ENCODE measurements around the gene FFAR1.

Gene FFAR1

DNA sequence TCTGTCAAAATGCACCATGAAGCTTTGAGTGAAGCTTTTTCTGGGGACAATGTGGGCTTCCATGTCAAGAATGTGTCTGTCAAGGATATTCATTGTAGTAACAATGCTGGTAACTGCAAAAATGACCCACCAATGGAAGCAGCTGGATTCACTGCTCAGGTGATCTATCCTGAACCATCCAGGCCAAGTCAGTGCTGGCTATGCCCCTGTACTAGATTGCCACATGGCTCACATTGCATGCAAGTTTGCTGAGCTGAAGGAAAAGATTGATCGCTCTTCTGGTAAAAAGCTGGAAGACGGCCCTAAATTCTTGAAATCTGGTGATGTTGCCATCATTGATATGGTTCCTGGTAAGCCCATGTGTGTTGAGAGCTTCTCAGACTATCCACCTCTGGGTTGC lies 35.8 kb downstream of the FFAR1 start:
- no peaks in the 10 kb centered on the region for H3K4me1 ChIP-seq (ENCODE audit: insufficient read depth, low read length)
- no peaks in the 10 kb centered on the region for H3K36me3 ChIP-seq (ENCODE audit: insufficient read depth, low read depth, low read length)
- no peak overlapping the region for H3K9ac ChIP-seq (ENCODE audit: low read depth, low read length)
- H3K4me3 ChIP-seq (ENCODE audit: low read length): no peak overlapping the region
- H3K27me3 ChIP-seq (ENCODE audit: insufficient read depth, low read length): no peaks in the 10 kb centered on the region
- H3K9me3 ChIP-seq (ENCODE audit: insufficient read depth, low read depth, low read length): peaks cover 45% of the 10 kb centered on the region
- no peak overlapping the region for H3K27ac ChIP-seq (ENCODE audit: low read length)

DNA sequence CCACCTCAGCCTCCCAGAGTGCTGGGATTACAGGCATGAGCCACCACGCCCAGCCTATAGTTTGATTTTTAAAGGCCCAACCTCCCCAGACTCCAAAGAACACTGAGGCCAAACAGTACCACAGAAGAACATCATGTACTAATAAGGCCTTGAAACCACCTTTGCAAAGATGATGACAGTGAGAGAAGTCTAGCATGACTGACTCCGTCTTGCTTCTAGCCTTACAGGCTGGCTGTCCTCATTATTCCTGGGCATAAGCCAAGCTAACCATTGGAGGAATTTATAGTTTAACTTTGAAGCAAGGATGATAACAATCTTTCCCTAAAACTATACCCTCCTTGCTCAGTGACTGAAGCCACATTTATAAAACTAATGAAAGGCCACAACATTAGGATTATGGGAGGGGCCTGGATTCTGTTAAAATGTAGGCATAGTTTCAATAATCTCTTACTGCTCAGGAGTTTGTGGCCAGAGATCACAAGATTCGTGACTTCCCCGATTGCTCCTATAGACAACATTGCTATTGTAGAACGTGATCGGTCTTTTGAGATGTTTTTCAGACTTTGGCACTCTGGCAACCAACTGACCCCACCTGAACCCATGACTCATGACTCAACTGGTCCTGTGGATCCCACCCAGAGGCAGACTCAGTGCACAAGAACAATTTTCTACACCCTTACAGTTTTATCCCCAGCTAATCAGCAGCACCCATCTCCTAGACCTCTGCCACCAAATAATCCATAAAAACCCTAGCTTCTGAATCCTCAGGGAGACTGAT lies 40.8 kb downstream of the FFAR1 start:
- Histone ChIP-seq H3K36me3 (ENCODE audit: insufficient read depth, low read depth, low read length) (no peaks in the 10 kb centered on the region), H3K27me3 (ENCODE audit: insufficient read depth, low read length) (no peaks in the 10 kb centered on the region), H3K4me1 (ENCODE audit: insufficient read depth, low read length) (no peaks in the 10 kb centered on the region), H3K9me3 (ENCODE audit: insufficient read depth, low read depth, low read length) (peaks cover 43% of the 10 kb centered on the region), H3K9ac (ENCODE audit: low read depth, low read length) (no peak overlapping the region), H3K27ac (ENCODE audit: low read length) (no peak overlapping the region), H3K4me3 (ENCODE audit: low read length) (no peak overlapping the region)

DNA sequence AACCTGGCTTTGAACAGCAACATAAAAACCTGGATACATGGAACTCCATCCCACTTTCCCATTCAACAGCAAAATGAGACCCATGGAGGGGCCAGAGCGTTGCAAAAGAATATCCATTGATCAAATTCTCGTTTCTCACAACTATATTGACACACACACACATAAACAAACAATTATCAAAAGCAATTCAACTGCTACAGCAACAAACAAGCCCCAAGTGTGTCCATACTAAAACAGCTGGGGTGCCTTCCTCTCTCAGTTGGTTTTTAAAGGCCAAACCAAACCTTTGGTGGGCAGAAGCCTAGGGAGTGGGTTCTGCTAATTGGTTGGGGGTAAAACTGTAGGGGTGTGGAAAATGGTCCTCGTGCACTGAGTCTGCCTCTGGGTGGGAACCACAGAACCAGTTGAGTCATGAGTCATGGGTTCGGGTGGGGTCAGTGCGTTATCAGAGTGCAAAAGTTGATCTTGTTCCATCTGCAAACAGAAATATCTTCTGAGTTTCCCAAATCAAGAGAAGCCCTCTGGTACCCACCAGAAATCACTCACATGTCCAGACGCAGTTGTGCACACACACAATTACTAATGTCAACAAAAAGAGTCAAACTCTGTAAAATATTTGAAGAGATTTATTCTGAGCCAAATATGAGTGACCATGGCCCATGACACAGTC lies 41.6 kb downstream of the FFAR1 start:
- no peak overlapping the region for H3K4me3 ChIP-seq (ENCODE audit: low read length)
- H3K27me3 ChIP-seq (ENCODE audit: insufficient read depth, low read length): no peaks in the 10 kb centered on the region
- no peak overlapping the region for H3K27ac ChIP-seq (ENCODE audit: low read length)
- H3K36me3 ChIP-seq (ENCODE audit: insufficient read depth, low read depth, low read length): no peaks in the 10 kb centered on the region
- H3K9ac ChIP-seq (ENCODE audit: low read depth, low read length): no peak overlapping the region
- H3K9me3 ChIP-seq (ENCODE audit: insufficient read depth, low read depth, low read length): peaks cover 36% of the 10 kb centered on the region
- H3K4me1 ChIP-seq (ENCODE audit: insufficient read depth, low read length): no peaks in the 10 kb centered on the region

DNA sequence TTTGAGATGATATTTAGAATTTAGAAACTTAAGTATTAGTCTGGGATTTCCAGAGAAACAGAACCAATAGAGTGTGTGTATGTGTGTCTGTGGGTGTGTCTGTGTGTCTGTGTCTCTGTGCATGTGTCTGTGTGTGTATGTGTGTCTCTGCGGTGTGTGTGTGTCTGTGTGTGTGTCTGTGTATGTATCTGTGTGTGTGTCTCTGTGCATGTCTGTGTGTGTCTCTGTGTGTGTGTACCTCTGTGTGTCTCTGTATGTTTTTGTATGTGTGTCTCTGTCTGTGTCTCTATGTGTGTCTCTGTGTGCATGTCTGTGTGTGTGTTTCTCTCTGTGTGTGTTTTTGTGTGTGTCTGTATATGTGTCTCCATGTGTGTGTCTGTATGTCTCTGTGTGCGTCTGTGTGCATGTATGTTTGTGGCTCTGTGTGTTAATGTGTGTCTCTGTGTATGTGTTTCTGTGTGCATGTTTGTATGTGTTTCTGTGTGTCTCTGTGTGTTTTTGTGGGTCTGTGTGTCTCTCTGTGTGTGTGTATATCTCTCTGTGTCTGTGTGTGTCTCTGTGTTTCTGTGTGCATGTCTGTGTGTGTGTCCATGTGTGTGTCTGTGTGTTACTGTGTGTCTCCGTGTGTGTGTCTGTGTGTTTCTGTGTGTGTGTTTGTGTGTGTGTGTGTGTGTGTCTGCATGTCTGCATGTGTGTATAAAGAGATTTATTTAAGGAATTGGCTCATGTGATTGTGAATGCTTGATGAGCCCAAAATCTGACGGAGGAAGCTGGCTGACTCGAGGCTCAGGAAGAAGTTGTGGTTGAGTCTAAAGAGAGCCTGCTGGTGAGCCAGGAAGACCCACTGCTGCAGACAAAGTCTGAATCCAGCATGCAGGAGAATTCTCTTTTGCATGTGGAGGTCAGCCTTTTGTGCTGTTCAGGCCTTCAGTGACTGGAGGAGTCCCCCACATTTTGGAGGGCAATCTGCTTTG lies 45.3 kb downstream of the FFAR1 start:
- H3K9me3 ChIP-seq (ENCODE audit: insufficient read depth, low read depth, low read length): peaks cover 6% of the 10 kb centered on the region; the same call in 1 of the 2 replicates
- no peak overlapping the region for H3K4me3 ChIP-seq (ENCODE audit: low read length)
- H3K27me3 ChIP-seq (ENCODE audit: insufficient read depth, low read length): no peaks in the 10 kb centered on the region
- no peaks in the 10 kb centered on the region for H3K4me1 ChIP-seq (ENCODE audit: insufficient read depth, low read length)
- H3K36me3 ChIP-seq (ENCODE audit: insufficient read depth, low read depth, low read length): no peaks in the 10 kb centered on the region
- no peak overlapping the region for H3K27ac ChIP-seq (ENCODE audit: low read length)
- no peak overlapping the region for H3K9ac ChIP-seq (ENCODE audit: low read depth, low read length)

DNA sequence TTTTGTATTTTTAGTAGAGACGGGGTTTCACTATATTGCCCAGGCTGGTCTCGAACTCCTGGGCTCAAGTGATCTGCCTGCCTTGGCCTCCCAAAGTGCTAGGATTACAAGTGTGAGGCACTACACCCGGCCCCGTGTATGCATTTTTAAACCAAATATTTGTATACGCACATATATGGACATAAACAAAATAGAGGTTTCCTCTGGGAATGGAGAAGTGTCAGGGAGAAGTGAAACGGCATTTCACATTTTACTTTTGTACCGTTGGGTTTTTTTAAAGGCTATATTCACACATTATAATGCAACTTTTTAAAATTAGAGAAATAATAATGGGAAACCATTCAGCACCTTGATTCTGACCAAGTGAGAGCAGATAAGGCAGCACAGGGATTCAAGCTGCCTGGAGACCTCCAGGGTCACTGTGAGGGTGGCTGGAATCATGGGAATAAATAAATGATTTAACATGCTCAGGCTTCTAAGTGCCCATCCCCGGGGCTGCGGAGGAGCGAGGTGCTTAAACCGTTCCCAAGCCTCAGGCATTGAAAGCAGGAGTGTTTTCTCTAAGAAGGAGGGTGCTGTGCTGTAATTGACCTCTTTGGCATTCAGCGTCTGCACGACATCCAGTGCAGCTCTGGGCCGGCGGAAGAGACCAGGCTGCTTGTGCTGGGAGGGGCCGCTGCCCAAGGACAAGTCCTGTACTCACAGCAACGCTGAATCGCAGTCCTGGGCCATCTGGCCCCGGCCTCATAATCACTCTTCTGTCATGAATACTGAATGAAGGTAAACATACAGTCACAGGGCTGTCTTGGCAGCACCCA lies 47.9 kb downstream of the FFAR1 start:
- no peaks in the 10 kb centered on the region for H3K9me3 ChIP-seq (ENCODE audit: insufficient read depth, low read depth, low read length)
- H3K27me3 ChIP-seq (ENCODE audit: insufficient read depth, low read length): no peaks in the 10 kb centered on the region

DNA sequence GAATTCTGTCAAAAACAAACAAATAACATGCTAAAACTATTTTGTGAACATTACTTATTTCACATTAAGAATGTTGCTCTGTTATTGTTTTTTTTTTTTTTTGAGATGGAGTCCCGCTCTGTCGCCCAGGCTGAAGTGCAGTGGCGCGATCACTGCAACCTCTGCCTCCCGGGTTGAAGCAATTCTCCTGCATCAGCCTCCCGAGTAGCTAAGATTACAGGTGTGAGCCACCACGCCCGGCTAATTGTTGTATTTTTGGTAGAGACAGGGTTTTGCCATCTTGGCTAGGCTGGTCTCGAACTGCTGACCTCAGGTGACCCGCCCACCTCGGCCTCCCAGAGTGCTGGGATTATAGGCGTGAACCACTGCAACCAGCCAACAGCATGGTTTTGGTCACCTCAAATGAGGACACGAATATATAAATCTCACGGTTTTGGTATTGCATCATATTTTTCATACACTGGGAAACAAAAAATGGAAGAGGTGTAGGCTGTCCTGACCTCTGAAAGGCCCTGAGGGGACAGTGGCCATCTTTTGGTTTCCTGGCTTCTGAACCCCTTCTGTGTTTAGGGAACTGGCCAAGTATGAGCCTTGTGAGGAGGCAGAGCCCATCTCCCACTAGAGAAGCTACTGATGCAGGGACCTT lies 48.7 kb downstream of the FFAR1 start:
- Histone ChIP-seq H3K9ac (ENCODE audit: low read depth, low read length) (no peak overlapping the region), H3K4me3 (ENCODE audit: low read length) (no peak overlapping the region), H3K36me3 (ENCODE audit: insufficient read depth, low read depth, low read length) (no peaks in the 10 kb centered on the region), H3K4me1 (ENCODE audit: insufficient read depth, low read length) (no peaks in the 10 kb centered on the region), H3K27me3 (ENCODE audit: insufficient read depth, low read length) (no peaks in the 10 kb centered on the region), H3K9me3 (ENCODE audit: insufficient read depth, low read depth, low read length) (no peaks in the 10 kb centered on the region), H3K27ac (ENCODE audit: low read length) (no peak overlapping the region)

More for the DNA sequence above, 47.9 kb downstream of the FFAR1 start:
- no peaks in the 10 kb centered on the region for H3K4me1 ChIP-seq (ENCODE audit: insufficient read depth, low read length)
- no peak overlapping the region for H3K9ac ChIP-seq (ENCODE audit: low read depth, low read length)
- H3K27ac ChIP-seq (ENCODE audit: low read length): no peak overlapping the region
- H3K4me3 ChIP-seq (ENCODE audit: low read length): no peak overlapping the region
- no peaks in the 10 kb centered on the region for H3K36me3 ChIP-seq (ENCODE audit: insufficient read depth, low read depth, low read length)

DNA sequence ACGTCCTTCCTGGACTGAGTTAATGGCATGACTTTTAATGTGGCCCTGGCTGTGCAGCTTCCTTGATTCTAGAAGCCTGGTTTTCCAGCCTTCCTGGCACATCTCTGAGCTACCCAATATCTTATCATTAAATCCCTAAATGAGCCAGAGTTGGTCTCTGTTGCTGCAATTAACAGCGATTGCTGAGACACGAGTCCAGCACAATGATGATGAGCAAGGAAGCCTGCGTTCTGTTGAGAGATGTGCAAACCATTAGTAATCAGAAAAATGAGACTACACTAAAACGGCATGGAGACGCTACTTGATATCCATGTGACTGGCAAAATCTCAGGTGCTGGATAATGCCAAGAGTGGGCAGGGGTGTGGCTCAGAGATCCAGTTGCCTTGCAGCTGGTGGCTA lies 49.4 kb downstream of the FFAR1 start:
- H3K9me3 ChIP-seq (ENCODE audit: insufficient read depth, low read depth, low read length): no peaks in the 10 kb centered on the region
- no peaks in the 10 kb centered on the region for H3K36me3 ChIP-seq (ENCODE audit: insufficient read depth, low read depth, low read length)
- H3K9ac ChIP-seq (ENCODE audit: low read depth, low read length): no peak overlapping the region
- no peaks in the 10 kb centered on the region for H3K27me3 ChIP-seq (ENCODE audit: insufficient read depth, low read length)
- no peak overlapping the region for H3K4me3 ChIP-seq (ENCODE audit: low read length)
- no peak overlapping the region for H3K27ac ChIP-seq (ENCODE audit: low read length)
- H3K4me1 ChIP-seq (ENCODE audit: insufficient read depth, low read length): no peaks in the 10 kb centered on the region

Measured in iPS-20b (cell line).